HG03095 (cell line): ENCODE results near the gene SLC26A6.

Experiments used
- ATAC-seq: cut with Tn5 transposase; IDR thresholded peaks from one replicate; pipeline ENCODE4 v1.9.1; 2021; ENCODE audit warnings: moderate library complexity; ENCODE audit not compliant: unreplicated experiment

SLC26A6 gene

GRCh38 chr3:48600711-48601621 lies 34.3 kb downstream of the SLC26A6 start:
- ATAC-seq = no peak

DNA sequence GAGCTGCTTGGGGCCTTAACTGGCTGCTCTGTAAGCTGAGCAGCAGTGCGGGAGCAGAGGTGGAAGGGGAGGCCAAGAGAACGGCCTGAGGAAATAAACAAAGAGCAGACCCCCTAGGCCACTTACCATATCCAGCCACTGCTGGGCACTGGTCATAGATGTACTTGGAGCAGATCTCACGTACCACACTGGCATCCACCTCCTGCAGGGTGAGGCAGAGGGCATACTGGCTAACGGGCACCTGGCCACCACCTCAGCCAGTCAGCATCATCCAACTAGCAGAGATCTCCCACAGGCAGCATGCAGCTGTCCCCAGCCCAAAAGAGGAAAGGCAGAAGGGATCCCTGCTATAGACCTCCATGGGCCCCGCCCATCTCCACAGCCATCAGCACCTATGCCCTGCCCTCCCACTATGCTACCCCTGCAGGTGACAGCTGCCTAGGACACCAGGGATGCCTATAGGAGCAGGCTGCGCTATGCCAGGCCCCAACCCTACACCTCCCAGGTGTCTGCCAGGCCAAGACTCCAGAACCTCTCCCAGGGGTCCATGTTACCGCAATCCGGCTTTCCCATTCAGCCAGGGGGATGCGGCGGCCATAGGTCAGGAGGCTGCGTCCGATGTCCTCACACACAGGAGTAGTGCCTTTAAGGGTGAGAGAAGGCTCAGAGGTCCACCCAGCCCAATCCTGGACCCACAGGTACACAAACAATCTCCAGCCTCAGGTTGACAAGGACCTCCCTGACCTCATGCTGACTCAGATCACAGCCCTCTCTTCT lies 35.6 kb downstream of the SLC26A6 start:
- no peak for ATAC-seq

DNA sequence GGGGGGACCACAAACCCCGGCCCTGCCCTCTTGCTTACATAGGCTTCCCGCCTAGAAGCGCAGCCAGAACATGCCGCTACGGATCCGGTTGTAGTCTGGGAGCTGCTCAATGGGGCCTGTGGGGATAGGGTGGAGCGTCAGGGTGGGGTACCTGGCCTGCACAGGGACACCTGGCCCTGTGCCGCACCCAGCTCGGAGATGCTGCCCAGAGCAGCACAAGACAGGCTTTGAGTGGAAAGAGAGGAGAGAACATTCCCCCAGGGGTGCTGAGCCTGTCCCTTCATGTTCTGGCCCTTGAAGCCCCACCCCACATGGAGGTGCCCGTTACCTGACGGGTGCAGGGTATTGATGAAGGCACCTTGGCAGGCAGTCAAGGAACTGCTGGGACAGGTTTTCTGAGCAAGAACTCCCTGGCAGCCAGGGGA lies 36.2 kb downstream of the SLC26A6 start:
- no peak for ATAC-seq

DNA sequence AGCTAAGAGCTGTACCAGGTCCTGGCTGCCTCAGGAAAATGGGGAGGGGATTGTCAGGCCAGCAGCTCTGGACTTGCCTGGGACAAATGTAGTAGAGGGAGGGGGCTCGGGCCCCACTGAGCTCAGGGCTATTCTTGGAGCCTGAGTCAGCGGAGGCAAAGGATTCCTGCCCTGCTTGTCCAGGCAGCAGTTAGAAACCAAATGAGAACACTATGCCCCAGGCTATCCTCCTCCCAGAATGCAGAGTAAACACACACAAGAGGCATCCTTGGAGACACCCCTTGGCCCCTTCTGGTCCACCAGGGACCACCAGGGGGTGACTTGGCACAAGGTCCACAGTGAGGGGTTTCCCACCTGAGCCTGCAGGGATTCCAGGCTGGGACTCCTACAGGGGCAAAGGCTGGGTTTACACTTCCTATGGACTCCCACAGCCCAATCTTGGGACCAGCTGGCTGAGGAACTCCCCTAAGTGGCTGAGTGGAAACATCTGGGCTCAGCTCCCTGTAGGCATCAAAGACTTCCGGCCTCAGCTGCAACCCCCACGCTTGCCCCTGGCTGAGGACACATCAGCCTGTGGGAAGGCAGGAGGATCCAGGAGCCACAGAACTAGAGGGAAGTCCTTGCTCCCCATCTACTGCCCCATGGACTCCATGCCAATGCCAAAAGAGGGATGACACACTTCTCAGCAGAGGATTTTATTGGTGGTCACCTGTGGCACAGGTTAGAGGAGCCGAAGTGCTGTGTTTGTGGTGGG lies 36.8 kb downstream of the SLC26A6 start:
- no peak for ATAC-seq

DNA sequence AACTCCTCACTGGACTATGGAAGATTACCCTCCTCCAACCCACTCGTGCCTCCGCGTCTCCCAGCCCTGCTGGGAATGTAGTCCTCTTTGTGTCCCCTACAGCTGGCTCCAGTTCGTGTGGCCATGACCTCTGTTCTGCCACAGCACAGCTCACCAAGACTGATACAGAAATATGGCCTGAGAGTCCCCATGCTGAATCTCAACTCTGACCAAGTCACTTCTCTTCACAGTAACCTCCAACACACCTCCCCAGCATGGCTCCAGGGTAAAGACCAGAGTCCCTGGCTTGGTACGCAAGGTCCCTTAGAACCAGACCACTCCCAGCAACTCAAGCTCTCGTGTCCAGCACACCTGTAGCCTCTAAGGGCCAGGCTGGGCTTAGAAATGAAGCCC lies 37.9 kb downstream of the SLC26A6 start:
- ATAC-seq = no peak

GRCh38 chr3:48596676-48597407 lies 38.4 kb downstream of the SLC26A6 start:
- ATAC-seq = no peak

DNA sequence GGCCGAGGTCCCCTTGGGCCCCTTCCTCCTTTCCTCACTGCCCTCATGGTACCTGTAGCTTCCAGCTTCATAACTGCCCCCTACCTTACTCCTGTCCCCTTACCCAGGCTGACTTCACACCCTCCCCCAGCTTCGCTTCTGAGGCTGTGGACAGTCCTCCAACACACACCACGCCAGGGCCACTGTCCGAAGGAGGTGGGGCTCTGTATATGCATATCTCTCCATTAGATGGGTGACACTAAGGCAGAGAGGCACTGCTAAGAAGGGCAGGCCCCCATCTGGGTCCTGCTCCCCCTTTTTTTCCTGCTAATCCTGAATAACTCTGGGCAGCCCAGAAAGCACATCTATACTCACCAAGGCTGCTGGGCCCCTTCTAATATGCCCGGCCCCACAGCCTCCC lies 39.1 kb downstream of the SLC26A6 start:
- no peak for ATAC-seq

DNA sequence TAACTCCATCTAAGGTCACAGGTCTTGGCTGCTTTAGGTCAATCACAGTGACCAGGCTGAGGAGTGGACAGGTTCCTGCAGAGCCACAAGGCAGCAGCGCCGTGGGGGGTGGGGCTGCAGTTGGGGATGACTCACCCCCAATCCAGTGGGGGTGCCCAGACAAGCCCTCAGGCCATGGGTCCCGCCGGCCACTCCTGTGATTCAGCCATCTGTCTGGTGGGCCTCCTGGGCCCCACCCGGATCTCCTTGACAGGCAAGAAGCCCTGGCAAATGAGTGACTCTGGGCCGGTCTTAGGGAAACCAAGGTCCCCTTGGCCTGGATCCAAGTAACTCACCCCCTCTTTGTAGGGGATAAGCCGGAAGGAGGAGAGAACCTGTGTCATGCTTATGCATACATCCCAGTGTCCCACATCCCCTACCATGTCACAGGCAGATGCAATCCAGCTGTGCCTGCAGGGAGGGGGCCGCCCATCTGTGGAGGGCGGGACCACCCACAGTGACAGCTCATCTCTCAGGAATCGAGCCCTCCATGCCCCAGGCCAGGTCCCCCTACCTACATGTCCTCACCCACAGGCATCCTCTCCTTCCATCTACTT lies 39.6 kb downstream of the SLC26A6 start:
- no peak for ATAC-seq

DNA sequence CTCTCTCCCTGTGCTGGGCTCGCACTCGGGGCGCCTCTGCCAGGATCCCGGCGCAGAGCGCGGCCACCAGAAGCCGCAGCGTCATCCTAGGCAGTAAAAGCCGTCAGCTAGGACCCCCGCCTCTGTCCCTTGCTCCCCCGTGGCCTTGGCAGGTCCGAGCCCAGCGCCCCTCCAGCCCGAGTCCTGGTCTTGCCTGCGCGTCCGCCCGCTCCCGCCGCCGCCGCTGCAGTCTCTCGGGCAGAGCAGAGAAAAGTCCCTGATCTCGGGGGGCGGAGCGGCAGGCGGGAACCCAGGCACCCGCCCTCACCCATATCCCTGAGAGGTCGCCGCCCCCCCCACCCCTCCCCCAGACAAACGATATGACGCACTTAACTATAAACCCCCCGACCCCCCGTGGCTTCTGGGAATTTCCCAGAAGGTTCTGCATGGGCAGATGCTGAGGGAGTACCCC lies 40.2 kb downstream of the SLC26A6 start, which contains the start of gene COL7A1:
TSS of gene COL7A1 (minus strand) at position 255 of the 451 bp plus-strand sequence. CDS start at position 85, 170 bp downstream.
- ATAC-seq = no peak

- ATAC-seq = no peak
These were observed 40.7 kb downstream of the SLC26A6 start for GRCh38 chr3:48594417-48595049.

- no peak for ATAC-seq
These were observed 41.9 kb downstream of the SLC26A6 start for GRCh38 chr3:48593337-48593736.

DNA sequence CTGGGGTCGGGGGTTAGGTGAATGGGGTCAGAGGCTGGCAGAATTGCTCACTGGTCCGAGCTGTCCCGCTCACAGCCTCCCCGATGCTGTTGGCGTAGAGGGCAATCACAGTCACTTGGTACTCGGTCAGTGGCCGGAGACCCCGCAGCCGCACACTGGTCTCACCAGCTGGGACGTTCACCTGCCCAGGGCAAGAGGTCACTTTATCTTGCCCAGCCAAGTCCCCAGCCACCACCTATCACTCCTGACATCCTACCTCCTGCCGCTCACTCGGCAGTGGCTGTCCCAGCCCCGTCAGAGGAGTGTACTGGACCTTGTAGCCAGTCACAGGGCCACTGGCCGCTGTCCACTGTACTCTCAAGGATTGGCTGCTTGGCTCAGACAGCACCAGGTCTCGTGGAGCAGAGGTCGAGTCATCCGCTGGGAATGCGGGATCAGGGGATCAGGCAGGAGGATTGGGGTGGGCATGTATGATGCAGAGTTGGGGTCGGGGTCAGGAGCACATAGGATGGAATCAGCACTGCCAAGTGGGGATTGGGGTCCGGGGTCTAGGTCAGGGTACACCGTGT lies 42.7 kb downstream of the SLC26A6 start:
- ATAC-seq = no peak

DNA sequence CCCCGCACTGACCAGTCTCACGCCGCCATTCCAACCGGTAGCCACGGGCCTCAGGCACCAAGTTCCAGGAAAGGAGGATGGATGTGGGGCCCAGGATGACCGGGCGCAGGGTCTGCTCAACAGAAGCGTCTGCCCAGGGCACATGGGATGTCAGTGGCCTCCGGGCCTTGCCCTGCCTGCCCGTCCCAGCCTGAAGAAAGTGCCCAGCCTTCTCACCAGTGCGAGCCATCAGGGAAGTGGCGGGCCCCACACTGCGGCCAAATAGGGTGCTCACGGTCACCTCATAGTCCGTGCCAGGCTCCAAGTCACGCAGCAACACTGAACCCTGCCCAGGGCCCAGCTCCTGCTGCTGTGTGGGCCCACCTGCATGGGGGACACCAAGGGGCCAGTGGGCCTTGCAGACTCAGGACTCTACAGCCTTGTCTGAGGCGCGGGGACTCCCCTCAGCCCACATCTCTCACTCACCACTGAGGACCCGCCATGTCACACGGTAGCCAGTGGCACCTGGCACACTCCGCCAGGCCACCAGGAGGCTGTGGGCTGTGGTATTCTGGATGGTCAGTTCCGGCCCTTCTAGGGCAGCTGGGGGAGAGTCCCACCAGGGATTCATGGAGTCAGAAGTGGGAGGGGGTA lies 43.3 kb downstream of the SLC26A6 start:
- ATAC-seq = no peak

GRCh38 chr3:48591436-48591835 lies 43.8 kb downstream of the SLC26A6 start:
- no peak for ATAC-seq

- ATAC-seq = no peak
These were observed 47.0 kb downstream of the SLC26A6 start for GRCh38 chr3:48588230-48588629.

DNA sequence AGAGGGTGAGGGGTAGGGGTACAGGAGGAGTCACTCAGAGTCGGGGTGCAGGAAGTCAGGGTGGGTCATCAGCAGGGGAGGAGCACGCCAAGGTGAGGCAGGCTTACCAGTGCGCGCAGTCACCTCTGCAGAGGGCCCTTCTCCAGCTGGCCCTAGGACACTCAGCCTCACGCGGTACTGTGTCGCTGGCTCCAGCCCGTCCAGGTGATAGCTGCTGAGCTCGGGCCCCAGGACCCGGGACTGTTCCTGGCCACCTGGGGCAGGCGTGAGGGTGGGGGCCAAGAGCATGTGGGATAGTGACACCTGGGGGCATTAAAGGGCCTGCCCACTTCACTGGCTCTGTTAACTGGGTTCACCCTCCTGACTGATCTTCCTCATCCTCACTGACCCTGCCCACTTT lies 47.6 kb downstream of the SLC26A6 start:
- no peak for ATAC-seq

DNA sequence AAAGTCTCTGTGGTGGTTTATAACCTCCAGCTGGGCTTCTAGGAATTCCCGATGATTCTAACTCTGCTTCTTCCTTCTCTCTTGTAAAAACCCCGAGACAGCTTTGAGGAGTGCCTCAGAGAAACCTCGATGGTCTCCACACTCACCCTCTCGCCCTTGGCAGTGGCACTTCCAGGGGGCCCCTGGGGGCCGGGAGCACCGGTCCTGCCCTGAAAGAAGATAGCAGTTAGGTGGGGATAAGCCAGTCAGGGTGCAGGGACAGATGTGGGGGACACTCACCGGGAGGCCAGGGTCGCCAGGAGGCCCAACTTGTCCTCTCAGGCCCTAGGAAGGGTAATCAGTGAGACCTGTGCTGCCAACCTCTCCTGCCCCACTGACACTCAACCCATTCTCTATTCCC lies 49.9 kb downstream of the SLC26A6 start:
- no peak for ATAC-seq

GRCh38 chr3:48584836-48585235 lies 50.4 kb downstream of the SLC26A6 start:
- no peak for ATAC-seq
